Caco-2 (cell line): ENCODE data around the gene DEFB113. TPM values are rescaled to one million over a fixed set of nuclear protein-coding genes. Genes with fewer than 3 reads are reported as not detected.

Source experiments
- BruUV-seq: library from RNA; stranded (reverse); fragments of 400-500 nt; replicated peaks from 2 replicates; lab custom pipeline; 2021; lab: Mats Ljungman, UMichigan
- CTCF ChIA-PET: fragments of 300-600 bp; sonication (Branson Sonifier 250); formaldehyde crosslinking; loops from one replicate; lab custom pipeline; 2022; ENCODE audit warnings: antibody characterized with exemption; lab: Charles Lee
- POLR2A ChIA-PET: fragments of 300-600 bp; sonication (Branson Sonifier 250); formaldehyde crosslinking; loops from one replicate; lab custom pipeline; 2022; ENCODE audit warnings: antibody characterized with exemption; lab: Charles Lee
- DNase-seq, 2 experiments: peaks; one replicate each; pipeline versions ENCODE4 v3.0.0 to v3.0.0-alpha.2; 2020 to 2022
- H3K27me3 ChIP-seq: replicated peaks from 2 replicates; pipeline ENCODE4 v1.6.0; 2011; ENCODE audit warnings: low read length; ENCODE audit not compliant: control insufficient read depth, insufficient read depth
- H3K36me3 ChIP-seq: 2 replicates; pipeline ENCODE4 v1.5.1; 2011; ENCODE audit warnings: low read length; ENCODE audit not compliant: control insufficient read depth, insufficient read depth
- H3K4me1 ChIP-seq: fragments of 250-450 bp; sonication (Bioruptor Pico); 2 replicates; pipeline ENCODE4 v1.5.1; 2020; ENCODE audit warnings: mild to moderate bottlenecking
- H3K4me3 ChIP-seq: 2 replicates; pipeline ENCODE4 v1.5.1; 2011; ENCODE audit warnings: low read depth, mild to moderate bottlenecking, control low read depth, low read length
- H3K9me3 ChIP-seq: fragments of 250-450 bp; sonication (Bioruptor Pico); 2 replicates; pipeline ENCODE4 v1.5.1; 2020; ENCODE audit warnings: mild to moderate bottlenecking, moderate library complexity
- H3K27ac Mint-ChIP-seq: one replicate; pipeline ENCODE4 v1.8.0; 2022; ENCODE audit warnings: mixed read lengths; ENCODE audit not compliant: unreplicated experiment
- H3K27me3 Mint-ChIP-seq: one replicate; pipeline ENCODE4 v1.8.0; 2022; ENCODE audit warnings: mixed read lengths; ENCODE audit not compliant: insufficient read depth, unreplicated experiment
- H3K36me3 Mint-ChIP-seq: one replicate; pipeline ENCODE4 v1.8.0; 2022; ENCODE audit warnings: mild to moderate bottlenecking, mixed read lengths; ENCODE audit not compliant: insufficient read depth, unreplicated experiment
- H3K4me1 Mint-ChIP-seq: one replicate; pipeline ENCODE4 v1.8.0; 2022; ENCODE audit warnings: low read depth, mixed read lengths; ENCODE audit not compliant: unreplicated experiment
- H3K4me3 Mint-ChIP-seq: one replicate; pipeline ENCODE4 v1.8.0; 2022; ENCODE audit warnings: mild to moderate bottlenecking, moderate library complexity, mixed read lengths; ENCODE audit not compliant: unreplicated experiment
- H3K9me3 Mint-ChIP-seq: one replicate; pipeline ENCODE4 v1.8.0; 2022; ENCODE audit warnings: mixed read lengths; ENCODE audit not compliant: unreplicated experiment
- intact Hi-C: fragments of 100-400 bp; cut with micrococcal nuclease; formaldehyde crosslinking; loops from one replicate; pipeline ENCODE4 v1.10.0; 2022; ENCODE audit not compliant: unreplicated experiment
- total RNA-seq: library from RNA; stranded (reverse); gene quantifications from 2 replicates; pipeline ENCODE4 v1.2.3, GENCODE V29; 2022
- TF ChIP-seq, protein P1 (sequence below), 2 experiments: fragments of 200-600 bp in 1 of 2; IDR thresholded peaks; 1 replicate in 1 of 2; 2 replicates in 1 of 2; pipeline versions ENCODE4 v1.5.1 to v1.8.0; 2011 to 2022; ENCODE audit warnings: antibody characterized with exemption in 1 of 2, control low read depth in 1 of 2, inconsistent platforms in 1 of 2, low read depth in 1 of 2, low read length in 1 of 2, mild to moderate bottlenecking in 1 of 2, moderate library complexity in 1 of 2; ENCODE audit not compliant: insufficient read depth in 1 of 2, severe bottlenecking in 1 of 2, unreplicated experiment in 1 of 2

The DEFB113 gene
- total RNA-seq, 1 experiment from 2014 or later: not detected

DNA sequence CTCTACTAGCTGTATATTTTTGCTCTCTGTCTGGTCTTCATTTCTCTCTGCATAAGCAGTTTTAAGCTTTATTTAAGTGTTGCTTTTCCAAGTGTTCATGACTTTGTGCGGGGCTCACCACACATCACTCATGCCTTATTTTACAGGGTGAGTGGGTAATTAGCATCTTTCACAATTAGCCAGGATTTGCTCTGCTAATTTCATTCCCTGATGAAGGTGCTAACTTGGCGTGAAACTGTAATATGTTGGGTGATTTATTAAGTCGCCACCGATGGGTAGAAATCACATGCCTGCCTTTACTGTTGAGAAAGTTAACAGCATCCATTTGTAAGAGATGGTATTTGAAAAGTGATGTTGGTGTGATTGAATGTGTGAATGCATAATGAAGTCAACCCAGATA lies 50.2 kb downstream of the DEFB113 start:
- no peak overlapping the region for H3K4me3 Mint-ChIP-seq
- no peak overlapping the region for H3K27ac Mint-ChIP-seq
- ChIA-PET CTCF (no interaction called here), POLR2A (no interaction called here)
- H3K27me3 ChIP-seq: no peaks in the 10 kb centered on the region
- intact Hi-C loops: no loop called here
- peaks cover 2% of the 10 kb centered on the region for H3K27me3 Mint-ChIP-seq
- DNase-seq: no peak
- H3K9me3 Mint-ChIP-seq: no peaks in the 10 kb centered on the region
- H3K4me1 ChIP-seq: no peaks in the 10 kb centered on the region
- no peaks in the 10 kb centered on the region for H3K4me1 Mint-ChIP-seq
- no peaks in the 10 kb centered on the region for H3K9me3 ChIP-seq
- H3K4me3 ChIP-seq: no peak overlapping the region
- H3K36me3 ChIP-seq: no peaks in the 10 kb centered on the region
- no TSS peak for BruUV-seq
- TF ChIP-seq, protein P1, sequence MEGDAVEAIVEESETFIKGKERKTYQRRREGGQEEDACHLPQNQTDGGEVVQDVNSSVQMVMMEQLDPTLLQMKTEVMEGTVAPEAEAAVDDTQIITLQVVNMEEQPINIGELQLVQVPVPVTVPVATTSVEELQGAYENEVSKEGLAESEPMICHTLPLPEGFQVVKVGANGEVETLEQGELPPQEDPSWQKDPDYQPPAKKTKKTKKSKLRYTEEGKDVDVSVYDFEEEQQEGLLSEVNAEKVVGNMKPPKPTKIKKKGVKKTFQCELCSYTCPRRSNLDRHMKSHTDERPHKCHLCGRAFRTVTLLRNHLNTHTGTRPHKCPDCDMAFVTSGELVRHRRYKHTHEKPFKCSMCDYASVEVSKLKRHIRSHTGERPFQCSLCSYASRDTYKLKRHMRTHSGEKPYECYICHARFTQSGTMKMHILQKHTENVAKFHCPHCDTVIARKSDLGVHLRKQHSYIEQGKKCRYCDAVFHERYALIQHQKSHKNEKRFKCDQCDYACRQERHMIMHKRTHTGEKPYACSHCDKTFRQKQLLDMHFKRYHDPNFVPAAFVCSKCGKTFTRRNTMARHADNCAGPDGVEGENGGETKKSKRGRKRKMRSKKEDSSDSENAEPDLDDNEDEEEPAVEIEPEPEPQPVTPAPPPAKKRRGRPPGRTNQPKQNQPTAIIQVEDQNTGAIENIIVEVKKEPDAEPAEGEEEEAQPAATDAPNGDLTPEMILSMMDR (IDR thresholded peaks at IDR 0.05; ENCODE audit: insufficient read depth in 1 of 2, low read depth in 1 of 2, low read length in 1 of 2, severe bottlenecking in 1 of 2, unreplicated experiment in 1 of 2): no peak
- H3K36me3 Mint-ChIP-seq: no peaks in the 10 kb centered on the region

DNA sequence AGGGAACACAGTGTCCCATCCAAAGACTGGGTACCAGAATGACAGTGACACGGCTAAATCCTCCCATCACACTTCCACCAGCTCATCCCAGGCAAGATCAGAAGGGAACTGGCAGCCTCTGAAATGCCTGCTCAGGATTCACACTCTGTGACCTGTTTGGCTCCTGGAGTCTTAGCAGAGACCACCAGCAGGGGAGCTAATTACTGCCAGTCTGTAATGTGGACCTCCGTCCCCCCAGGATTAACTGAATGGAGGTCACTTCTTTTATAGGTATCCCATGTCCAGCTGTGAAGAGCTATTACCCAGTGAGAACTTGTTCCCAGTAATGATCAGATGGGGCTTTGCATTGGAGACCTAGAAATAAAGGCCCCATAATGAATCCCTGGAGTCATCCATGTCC lies 50.6 kb downstream of the DEFB113 start:
- BruUV-seq: no TSS peak
- H3K36me3 Mint-ChIP-seq: no peaks in the 10 kb centered on the region
- H3K4me1 Mint-ChIP-seq: no peaks in the 10 kb centered on the region
- no peak overlapping the region for H3K4me3 Mint-ChIP-seq
- no peaks in the 10 kb centered on the region for H3K9me3 ChIP-seq
- H3K27me3 Mint-ChIP-seq: peaks cover 2% of the 10 kb centered on the region
- no peak overlapping the region for H3K27ac Mint-ChIP-seq
- no peaks in the 10 kb centered on the region for H3K36me3 ChIP-seq
- no peak for DNase-seq
- H3K4me1 ChIP-seq: no peaks in the 10 kb centered on the region
- H3K9me3 Mint-ChIP-seq: no peaks in the 10 kb centered on the region
- H3K4me3 ChIP-seq: no peak overlapping the region
- ChIA-PET POLR2A (no interaction called here), CTCF (no interaction called here)
- TF ChIP-seq, protein P1 (IDR thresholded peaks at IDR 0.05; ENCODE audit: insufficient read depth in 1 of 2, low read depth in 1 of 2, low read length in 1 of 2, severe bottlenecking in 1 of 2, unreplicated experiment in 1 of 2): no peak
- no peaks in the 10 kb centered on the region for H3K27me3 ChIP-seq
- intact Hi-C loops: no loop called here

Other genes starting within 250 kb of the DEFB113 start
- not detected in 2 replicates for gene CRISP3, start 225.2 kb downstream of the DEFB113 start, total RNA-seq
- not detected in 2 replicates for gene PGK2, start 182.3 kb downstream of the DEFB113 start, total RNA-seq
- not detected in 2 replicates for gene CRISP1, start 103.1 kb downstream of the DEFB113 start, total RNA-seq
- gene DEFB114, start 5.5 kb downstream of the DEFB113 start, total RNA-seq: not detected in 2 replicates
- gene DEFB110, start 52.4 kb upstream of the DEFB113 start, total RNA-seq: not detected in 2 replicates
- not detected in 2 replicates for gene DEFB112, start 80.3 kb upstream of the DEFB113 start, total RNA-seq